SIG-M5 treated with dmso at 0.1 percent for 504 hours (cell line): Measurements from ENCODE around the gene RIPOR3.

ENCODE experiments used
- DNase-seq: peaks from one replicate; lab custom pipeline; 2025; ENCODE audit not compliant: unreplicated experiment; lab: John Stamatoyannopoulos, UW

RIPOR3 gene, protein sequence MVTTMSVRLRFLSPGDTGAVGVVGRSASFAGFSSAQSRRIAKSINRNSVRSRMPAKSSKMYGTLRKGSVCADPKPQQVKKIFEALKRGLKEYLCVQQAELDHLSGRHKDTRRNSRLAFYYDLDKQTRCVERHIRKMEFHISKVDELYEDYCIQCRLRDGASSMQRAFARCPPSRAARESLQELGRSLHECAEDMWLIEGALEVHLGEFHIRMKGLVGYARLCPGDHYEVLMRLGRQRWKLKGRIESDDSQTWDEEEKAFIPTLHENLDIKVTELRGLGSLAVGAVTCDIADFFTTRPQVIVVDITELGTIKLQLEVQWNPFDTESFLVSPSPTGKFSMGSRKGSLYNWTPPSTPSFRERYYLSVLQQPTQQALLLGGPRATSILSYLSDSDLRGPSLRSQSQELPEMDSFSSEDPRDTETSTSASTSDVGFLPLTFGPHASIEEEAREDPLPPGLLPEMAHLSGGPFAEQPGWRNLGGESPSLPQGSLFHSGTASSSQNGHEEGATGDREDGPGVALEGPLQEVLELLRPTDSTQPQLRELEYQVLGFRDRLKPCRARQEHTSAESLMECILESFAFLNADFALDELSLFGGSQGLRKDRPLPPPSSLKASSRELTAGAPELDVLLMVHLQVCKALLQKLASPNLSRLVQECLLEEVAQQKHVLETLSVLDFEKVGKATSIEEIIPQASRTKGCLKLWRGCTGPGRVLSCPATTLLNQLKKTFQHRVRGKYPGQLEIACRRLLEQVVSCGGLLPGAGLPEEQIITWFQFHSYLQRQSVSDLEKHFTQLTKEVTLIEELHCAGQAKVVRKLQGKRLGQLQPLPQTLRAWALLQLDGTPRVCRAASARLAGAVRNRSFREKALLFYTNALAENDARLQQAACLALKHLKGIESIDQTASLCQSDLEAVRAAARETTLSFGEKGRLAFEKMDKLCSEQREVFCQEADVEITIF

GRCh38 chr20:50690650-50691572 lies at the start of gene RIPOR3:
RIPOR3 (minus strand) TSS chr20:50691542; CDS start chr20:50691128, 414 bp downstream.
- DNase-seq, result no peak

DNA sequence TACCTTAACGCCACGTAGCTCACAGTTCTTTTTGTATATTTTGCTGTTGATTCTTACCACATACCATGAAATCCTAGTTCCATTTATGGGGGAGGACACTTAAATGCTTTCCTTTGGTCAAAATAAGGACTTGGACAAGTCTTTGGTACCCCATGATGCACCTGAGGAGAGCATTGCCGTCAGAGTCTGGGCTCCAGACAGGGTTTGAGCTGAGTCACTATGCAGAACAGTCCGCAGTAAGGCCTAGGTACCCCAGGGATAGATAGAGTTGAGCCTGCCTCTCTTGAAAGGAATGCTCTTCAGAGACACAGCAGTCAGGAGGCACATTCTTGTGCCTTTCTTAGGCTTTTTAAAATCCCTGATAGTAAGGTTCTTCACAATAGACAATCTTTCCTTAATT lies 46.0 kb upstream of the RIPOR3 start:
- DNase-seq, result no peak

DNA sequence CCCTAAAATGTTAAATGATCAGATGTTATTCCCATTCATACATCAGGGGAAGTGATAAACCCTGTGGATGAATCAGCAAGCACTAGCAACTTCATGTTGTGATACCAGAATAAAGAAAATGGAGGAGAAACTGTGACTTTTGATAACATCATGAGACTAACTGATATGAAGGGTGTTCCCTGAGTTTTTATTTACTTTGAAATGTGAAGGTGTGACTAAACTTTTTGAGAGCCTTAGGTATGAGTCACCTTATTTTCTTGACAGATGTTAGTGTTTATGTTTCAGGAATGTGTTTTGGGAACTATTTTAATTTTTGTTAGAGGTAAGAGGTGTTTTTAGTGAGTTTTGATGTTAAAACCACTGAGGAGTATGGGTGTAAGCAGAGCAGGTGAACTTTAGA lies 44.5 kb upstream of the RIPOR3 start:
- DNase-seq, result peak; percentile 93

DNA sequence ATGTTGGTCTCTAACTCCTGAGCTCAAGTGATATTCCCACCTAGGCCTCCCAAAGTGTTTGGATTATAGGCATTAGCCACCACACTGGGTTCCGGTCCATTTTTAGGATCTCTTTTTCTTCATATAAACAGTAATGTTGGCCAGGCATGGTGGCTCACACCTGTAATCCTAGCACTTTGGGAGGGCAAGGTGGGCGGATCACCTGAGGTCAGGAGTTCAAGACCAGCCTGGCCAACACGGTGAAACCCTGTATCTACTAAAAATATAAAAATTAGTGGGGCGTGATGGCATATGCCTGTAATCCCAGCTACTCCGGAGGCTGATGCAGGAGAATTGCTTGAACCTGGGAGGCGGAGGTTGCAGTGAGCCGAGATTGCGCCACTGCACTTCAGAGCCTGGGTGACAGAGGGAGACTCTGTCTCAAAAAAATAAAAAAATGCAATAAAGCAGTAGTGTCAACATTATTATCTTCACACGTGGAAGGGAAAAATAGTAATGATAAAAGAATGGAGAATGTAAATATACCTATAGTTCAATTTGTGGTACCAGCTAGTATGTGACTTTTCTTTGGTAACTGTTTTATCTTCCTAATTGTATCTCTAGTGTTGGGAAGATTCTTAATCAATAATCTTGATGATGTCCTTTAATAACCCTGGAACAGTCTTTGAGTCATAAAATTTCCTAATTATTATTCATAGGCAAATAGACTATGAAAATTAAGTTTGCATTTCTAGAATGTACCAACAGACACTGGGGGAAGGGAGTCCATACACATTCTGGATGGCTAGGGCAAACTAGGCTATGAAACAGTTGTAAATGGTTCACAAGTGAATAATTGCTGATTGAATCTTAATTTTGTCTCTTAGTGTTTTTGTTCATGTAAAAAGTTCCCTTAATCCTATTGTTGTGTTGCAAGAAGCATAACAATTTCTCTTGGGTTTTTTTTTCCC lies 43.7 kb upstream of the RIPOR3 start:
- DNase-seq, result no peak

DNA sequence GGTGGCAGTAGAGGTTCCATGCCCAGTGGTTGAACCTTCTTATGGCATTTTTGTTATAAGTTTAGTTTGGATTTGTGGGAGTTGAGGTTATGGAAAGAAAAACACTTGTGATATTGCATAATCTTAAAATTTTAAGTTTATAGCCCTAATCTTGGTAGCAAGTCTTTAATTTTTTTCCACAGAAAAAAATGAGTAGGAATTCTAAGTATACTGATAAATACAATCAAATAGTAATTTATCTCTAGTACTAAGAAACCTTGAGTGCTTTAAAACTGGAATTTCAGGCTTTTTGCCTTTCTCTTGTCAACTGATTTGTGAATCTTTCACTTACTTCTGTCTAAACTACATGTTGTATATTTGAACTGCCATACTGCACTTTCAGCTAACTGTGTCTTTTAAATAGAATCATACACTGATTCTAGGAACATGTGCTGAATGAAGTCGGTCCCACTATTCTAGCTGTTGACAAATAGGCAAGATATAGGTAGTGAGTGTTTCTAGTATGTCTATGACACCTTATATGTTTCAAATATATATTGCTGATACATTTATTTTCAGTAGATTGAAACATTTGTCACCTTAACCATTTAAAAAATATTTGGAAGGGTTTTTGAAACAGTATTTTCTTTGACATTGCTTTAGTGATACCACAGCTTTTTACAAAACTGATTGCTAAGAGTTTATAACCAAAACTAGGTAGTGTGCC lies 42.5 kb upstream of the RIPOR3 start:
- DNase-seq, result peak; percentile 74

- peak; percentile 94 for DNase-seq
These were observed 40.8 kb upstream of the RIPOR3 start for GRCh38 chr20:50731930-50732690.

DNA sequence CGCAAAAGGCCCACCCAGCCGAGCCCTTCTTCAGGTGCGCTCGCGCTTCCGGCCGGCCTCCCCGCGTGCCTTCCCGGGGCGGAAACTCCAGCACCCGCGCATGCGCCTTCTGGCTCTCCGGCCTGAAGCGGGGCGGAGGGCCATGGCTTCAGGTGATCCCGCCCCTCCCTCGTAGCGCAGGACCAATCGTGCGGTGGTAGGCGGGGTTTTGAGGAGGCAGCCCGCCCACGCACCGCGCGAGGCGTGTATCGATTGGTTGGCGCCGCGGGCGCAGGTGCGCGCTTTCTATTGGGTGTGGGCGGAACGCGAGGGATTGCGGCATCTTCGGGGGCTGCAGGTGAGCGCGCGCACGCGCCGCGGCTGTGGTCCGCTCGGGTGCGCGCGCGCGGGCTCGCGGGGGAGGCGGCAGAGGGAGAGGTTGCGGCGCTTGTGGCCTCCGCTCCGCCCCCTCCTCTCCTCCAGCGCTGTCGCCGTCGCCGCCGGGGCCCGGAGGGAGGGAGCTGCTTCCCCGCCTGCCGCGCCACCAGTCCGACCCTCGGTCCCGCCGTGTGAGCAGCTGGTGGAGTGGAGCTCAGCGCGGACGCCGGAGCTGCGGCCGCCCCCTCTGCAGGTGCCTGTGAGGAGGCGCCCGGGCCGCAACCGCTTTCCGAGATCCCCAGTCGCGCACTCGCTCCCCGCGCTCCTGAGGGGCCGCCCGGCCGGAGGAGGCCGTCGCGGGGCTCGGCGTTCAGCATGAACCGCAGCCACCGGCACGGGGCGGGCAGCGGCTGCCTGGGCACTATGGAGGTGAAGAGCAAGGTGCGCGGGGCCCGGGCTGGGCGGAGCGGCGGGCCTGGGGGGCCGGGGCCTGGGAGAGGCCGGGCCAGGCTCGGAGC lies 40.0 kb upstream of the RIPOR3 start, which contains the start of gene PARD6B:
Gene PARD6B (plus strand): TSS at position 526 of the 875 bp plus-strand sequence. CDS start 207 bp downstream, at position 733.
- DNase-seq, result peak; percentile 100

DNA sequence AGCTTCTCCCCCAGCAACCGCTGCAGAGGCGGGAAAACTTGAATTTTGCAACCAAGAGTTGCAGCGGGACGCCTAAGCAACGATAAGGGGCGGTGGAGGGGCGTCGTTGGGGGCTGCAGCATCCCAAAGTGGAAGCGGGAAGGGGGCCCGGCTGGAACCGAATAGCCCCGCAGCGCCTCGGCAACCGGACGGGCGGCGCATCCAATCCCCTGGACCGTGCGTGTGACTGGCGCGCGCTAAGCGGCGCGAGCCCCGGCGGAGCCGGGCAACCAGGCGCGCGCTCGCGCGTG lies 39.4 kb upstream of the RIPOR3 start:
- DNase-seq, result peak; percentile 92

GRCh38 chr20:50729901-50730764 lies 38.8 kb upstream of the RIPOR3 start:
- peak; percentile 90 for DNase-seq

GRCh38 chr20:50728981-50729874 lies 37.9 kb upstream of the RIPOR3 start:
- DNase-seq, result peak; percentile 65

DNA sequence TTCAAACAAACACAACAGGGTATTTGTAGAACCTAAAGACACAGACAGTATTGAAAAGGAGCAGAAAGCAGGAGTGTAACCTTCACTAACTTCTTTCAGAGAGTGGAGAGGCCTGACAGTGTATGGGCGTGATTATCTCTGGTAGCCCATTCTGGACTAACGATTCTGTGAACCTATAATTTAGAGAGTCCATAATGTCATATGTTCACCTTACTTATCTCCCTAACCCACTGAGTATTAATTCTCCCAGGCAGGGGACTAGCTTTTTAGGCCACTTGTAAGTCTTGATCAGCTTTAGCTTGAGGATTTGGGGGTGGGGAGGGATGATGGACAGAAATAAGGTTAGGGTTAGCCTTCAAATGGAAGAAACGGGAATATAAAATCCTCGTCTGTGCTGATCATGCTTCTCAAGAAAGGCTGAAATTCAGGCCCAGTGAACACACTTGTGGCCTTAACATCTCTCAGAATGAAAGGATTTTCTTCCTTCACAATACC lies 37.2 kb upstream of the RIPOR3 start:
- DNase-seq, result no peak

DNA sequence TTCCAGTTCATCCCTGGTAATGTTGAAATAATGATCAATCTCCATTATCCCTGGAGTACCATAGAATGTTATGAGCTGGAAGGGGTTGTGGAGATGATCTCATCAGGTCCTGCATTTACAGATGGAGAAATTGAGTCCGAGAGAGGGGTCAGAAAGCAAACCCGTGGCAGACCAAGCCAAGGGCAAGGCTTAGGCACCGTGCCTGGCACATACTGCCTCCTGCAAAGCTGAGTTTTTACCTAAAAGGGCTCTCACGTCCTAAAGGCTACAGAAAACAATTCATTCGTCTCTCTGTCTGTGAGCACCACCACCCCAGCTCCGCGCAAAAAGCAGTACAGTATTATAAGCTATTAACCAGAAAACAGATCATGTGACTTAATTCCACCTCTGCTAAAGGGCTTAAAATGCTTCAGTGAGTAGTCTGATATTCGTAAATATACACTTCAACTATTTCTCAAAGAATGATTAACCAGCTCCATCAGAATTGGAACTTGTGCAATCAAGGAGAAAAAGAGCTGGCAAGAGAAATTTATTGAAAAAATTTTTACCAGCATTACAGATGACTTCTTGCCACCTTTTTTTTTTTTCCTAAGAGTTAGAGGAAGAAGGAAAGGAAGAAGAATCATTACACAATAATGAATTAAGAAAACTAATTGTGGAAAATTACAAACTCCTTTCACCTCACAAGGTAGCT lies 36.6 kb upstream of the RIPOR3 start:
- no peak for DNase-seq

DNA sequence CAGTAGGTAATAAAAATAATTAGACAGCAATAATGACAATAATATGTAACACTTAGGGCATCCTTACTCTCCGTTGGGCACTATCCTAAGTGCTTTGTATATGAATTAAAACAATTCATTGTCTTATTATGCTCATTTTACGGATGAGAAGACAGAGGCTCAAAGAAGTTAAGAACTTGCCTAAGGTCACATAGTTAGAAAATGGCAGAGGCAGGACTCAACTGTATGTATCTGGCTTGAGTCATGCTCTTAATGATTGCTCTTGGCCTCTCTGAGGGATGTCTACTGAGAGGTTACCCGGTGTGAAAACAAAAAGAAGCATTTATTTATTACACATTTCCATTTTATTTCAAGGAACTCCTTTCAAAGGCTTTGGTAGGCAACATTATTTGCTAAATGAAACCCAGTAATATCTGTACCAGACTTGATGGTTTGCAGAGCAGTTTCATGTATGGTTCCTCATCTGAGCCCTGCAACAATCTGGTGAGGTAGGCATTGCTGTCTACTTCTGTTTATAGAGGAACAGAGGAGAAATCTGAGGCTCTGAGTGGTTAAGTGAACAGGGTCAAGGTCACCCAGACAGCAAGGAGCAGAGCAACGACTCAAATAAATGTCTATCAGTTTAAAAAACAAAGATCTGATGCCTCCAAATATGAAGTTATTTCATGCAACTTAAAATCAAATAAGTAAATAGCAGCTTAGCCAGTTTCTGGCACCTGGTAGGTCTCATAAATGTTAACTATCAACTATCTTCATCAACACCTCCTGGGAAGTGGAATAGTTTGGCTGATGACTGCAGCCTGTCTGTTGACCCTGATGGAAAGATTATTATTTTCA lies 35.8 kb upstream of the RIPOR3 start:
- DNase-seq, result no peak

- DNase-seq, result no peak
These were observed 34.3 kb upstream of the RIPOR3 start for GRCh38 chr20:50725724-50726005.
